ENCODE results near the gene CADPS.

CADPS gene

DNA sequence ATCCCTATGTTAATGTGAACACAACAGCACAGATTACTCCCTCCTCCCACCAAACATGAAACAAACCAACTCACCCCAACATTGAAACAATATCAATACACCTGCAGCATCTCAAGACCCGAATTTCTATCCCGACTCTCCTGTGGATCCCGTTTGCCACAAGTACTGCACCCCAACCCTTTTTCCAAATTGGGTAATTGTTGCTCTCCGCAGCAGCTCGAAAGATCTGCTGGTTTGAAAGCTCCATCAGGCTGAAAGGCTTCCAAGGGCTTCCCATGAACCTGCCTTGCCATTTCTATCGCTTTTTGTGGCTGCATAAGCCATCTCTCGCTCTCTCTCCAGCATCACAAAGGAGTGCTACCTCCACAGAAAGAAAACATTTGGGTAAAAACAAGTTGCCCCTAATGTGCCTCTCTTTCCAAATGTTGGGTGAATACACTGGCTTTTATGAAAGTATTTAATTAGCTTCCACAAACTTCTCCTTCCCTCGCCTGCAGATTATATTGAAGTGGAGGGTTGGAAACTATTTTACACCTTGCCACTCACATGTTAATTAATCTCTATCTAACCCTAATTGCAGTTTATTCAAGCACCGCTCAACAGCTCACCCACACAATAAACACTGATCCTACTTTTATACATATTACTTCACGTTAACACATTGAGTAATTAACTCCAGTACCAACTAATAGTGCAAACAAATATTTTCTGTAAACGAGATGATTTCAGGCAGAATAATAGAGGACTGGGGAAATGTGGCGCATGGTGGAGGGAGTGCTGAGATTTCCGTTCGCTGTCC, 499.4 kb downstream of the CADPS start:
- no peak for DNase-seq (ENCODE audit: low read depth, low spot score)

DNA sequence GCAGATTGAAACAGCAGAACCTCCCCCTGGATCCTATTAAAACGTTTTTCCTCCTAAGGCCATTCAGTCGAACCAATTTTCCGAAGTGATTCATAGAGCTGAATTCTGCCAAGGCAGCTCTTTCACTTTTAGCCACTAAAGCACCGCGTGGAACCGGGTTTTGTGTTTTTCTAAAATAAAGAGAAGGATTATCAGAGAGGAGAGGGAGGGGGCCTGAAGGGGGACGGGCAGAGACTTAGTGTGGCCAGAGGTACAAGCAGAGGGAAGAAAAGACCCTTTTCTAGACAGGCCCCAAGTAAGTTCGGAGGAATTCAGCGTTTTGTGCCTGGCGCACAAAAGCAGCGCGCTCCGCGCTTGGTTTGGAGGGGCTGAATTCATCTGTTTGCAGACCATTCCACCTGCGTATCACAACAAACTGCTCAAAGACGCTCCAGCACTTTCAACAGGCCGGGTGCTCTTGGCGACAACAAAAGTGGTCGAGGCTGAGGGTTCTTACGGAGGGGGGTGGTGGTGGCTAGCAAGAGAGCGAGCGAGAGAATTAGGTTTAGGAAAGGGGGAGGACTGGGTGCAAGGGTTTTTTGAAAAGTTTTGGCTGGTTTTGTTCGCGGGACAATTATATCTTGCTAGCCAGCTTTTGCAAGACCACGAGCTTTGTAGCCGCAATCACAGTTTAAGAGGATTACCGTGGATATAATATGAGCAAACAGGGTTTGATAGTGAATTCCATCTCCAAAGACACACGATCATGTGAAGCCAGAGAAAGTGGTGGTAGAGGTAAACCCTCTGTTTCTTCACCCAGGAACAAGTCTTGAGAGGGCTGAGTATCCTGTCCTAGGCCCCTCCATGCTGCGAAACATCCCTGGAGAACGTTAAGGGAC, 500.6 kb downstream of the CADPS start:
- DNase-seq (ENCODE audit: low read depth, low spot score): no peak

DNA sequence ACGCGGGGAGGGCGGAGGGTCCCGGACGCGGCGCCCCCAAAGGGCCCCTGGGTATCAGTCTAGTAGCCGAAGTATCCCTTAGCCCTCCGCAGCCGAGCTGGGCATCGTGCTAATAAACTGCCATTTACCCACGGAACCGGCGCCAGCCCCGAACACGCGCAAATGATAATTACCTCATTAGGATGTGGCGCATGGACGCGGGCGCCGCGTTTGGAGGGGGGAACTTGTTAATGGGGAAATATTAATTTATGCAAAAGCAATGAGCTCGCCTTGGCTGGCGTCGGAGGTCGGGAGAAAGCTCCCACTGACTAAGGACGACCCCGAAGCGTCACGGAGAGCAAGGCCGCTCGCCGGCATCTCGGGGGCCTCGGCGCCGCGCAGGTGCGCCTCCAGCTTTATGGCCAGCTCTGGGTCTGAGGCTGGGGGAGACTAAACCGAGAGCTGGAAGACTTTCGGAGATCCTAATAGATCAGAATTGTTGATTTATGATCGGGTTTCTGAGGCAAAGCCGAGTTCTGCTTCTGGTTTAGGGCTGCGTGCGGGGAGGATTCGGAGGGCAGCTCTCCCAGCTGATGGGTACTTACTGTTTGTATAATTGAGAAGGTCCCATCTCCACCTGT, 501.4 kb downstream of the CADPS start:
- DNase-seq (ENCODE audit: low read depth, low spot score): no peak

DNA sequence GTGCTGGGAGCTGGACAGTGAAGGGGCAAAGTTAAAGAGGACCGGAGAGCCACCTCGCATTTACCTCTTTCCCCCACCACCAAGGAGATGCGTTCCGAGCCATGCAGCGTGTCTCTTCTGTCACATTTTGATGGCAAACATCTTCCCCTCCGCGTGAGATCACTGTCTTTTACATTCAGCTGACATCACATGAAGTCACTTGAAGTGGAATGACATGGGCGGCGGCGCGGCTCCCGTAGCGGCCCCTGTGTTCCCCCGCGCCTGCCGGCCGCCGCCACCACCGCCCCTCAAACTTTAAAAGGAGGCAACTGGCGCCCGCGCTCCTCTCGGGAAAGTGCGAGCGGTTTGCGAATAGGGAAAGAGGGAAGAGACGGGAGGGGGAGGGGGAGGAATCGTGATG, 502.0 kb downstream of the CADPS start, which contains the start of gene FEZF2:
Gene FEZF2, minus strand, starts transcription at position 336 of the 400 bp plus-strand sequence. CDS start 682 bp downstream, outside the sequence.
- no peak for DNase-seq (ENCODE audit: low read depth, low spot score)

DNA sequence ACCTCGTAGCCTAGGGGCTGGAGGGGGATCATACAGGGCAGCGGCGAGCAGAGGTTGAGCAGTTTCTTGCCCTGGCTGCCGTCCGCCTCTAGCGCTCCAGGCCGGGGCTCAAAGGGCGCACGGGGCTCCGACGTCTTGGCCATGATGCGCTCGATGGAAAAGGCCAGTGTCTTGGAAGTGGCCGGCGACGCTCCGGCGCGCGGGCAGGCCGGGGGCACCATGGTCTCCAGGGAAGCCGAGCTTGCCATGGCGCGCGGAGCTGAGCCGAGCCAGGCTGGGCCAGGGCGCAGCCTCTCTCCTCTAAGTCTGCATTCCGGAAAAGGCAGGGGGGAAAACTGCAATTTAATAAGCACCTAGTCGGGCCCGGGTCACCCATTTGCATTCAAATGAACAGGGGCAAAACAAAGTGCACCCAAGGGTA, 502.6 kb downstream of the CADPS start:
- no peak for DNase-seq (ENCODE audit: low read depth, low spot score)

DNA sequence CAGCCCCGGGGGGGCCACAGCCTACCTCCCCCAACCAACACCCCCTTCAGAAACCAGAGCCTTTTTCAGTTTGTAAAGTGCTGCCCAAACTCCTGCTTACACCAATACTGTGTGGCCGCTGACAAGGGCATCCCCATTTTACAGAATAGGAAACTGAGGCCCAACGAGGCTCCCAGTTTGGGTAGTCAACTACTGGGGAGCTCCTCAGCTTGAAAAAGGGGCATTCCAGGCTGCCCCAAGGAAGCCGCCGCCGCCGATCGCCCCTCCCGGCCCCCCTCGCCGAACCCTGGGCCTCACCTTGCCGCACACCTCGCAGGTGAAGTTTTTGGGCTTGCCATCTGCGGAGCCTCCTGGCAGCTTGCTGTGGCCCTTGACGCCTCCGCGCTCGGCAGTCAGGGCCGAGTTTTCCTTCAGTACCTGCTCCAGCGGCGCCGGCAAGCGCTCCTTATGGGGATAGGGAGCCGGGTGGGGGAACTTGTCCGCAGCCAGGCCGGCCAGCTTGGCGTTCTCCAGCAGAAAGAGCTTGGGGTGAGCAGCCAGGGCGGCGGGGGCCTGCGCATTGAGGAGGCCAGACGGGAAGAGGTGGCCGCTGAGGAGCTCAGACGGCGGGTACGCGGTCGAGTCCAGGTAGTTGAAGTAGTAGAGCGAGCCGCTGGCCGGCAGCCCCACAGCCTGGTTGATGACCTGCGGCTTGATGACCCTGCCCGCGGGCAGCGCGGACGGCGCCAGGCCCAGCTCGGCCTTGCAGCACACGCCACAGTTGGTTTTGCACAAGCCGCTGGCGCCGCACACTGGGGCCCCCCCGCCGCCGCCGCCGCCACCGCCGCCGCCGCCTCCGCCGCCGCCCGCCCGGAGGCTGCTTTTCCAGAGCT, 503.3 kb downstream of the CADPS start:
- no peak for DNase-seq (ENCODE audit: low read depth, low spot score)

DNA sequence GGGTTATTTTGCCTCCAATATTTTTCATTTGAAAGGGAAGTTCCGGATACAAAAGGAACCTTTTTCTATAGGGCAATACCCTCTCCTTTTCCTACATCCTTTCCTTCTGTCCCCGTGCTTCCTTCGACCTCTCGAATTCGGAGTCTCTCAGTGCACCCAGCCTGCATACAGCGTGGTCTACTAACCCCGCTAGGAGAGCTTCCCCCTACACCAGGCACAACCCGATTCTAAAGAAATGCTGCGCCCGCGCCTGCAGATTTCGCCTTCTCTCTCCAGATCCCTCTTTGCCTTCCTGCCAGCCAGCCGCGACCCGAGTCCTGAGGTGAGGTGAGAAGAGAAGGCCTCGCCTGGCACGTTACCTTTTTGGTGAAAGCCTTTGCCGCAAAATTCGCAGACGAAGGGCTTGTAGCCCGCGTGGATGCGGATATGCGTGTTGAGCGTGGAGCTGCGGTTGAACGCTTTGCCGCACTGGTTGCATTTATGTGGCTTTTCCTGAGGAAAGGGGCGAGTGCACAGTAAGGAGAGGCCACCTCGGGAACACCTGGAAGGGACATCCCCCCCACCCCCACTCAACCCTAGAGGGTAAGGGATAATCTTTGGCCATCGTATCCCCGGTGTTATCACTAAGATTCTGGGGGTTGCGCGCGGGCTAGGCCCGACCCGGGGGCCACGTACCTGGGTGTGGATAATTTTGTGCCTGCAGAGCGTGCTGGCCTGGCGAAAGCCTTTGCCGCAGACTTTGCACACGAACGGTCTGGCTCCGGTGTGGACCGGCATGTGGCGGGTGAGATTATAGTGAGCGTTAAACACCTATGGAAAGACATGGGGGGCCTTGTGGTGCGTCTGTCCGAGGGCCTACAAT, 504.1 kb downstream of the CADPS start:
- no peak for DNase-seq (ENCODE audit: low read depth, low spot score)

DNA sequence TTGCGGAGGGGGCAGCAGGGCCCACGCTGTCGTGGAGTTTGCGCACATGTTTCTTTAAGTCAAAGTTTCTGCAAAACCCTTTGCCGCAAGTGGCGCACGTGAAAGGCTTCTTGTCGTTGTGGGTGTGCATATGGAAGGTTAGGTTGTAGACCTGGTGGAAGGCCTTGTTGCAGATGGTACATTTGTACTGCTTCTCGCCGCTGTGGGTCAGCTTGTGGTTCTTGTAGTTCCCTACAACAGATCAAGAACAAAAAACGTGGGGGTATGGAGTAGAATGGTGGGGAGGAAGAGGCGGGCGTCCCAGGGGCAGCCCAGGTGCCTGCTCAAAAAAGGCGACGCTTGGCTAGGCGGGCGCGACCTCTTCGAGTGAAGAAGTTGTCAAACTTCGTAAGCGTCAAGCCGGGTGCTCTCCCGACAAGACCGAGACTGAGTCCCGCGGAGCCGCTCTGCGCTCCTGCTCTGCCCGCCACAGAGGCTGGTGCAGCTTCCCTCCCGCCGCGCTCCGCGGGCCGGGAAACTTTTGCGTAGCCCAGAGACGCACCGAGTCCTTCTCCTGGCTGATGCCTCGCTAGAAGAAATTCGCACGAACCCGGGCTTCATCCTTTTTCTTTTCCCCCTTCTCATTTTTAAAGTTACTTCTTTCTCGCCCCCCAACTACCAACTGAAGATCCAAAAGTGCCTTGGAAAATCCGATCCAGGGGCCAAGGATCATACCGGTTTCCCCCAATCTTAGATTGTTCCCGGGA, 504.9 kb downstream of the CADPS start:
- DNase-seq (ENCODE audit: low read depth, low spot score): no peak

DNA sequence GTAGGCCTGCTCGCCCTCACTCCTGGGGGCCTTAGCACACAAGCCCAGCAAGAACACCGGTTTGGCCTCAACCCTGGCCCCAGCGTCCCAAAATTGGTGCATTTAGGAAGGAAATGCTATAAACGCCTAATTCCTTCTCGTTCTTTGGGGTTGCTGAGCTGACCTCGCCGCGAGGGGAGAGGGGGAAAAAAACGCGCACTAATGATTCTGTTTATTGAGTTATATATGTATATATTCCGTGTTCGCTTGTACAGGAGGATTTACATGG, 505.8 kb downstream of the CADPS start:
- DNase-seq (ENCODE audit: low read depth, low spot score): no peak

DNA sequence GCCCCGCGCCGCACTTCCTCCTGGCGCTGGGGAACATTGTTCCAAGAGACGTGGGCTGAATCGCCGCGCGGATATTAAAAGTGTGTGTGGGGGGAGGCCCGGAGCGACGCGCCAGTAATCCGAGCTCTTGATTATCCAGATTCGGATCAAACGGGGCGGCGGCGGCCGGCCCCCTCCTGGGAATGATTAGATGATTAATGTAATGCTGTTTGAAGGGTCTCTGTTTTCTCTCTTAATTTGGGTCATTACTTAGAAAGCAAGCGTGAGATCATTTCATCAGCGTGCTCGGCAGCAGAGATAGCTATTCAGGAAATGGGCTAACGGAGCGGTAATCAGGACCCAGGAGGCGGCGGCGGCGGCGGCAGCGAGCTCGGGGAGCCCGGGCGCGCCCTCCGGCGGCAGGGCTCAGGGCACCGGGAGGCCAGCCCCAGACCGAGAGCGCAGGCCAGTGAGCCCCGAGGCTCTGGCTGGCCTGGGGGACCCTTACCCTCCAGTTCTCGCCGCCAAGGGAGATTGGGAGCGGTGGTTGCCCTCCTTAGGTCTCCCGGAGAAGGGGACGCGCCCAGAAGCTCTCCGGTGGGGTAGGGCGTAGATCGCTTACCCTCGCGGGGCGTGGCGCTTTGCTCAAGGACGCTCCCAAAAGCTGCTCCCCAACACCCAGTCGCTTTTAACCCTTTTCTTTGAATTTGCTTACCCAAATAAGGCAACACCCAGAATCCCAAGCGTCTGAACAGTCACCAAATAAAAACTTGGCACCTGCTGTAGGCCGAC, 506.3 kb downstream of the CADPS start:
- DNase-seq (ENCODE audit: low read depth, low spot score): no peak

DNA sequence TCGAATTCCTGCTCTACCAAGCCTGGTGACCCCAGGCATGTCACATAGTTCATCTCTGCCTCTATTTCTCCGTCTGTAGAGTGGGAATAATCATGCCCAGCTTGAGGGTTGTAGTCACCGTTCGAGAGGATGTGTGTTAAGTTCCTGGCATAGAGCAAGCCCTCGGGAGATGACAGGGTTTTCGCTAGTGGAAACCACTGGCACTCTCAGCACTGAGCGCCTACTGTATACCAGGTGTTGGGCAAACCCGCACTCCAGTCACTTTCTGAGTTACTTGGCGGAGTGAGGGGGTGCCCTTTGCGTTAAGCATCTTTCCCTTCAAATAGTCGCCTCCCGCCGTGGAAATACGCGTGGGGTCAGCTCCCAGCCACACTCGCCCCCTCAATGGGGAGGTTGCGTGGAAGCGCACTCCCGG, 506.9 kb downstream of the CADPS start:
- DNase-seq (ENCODE audit: low read depth, low spot score): no peak

DNA sequence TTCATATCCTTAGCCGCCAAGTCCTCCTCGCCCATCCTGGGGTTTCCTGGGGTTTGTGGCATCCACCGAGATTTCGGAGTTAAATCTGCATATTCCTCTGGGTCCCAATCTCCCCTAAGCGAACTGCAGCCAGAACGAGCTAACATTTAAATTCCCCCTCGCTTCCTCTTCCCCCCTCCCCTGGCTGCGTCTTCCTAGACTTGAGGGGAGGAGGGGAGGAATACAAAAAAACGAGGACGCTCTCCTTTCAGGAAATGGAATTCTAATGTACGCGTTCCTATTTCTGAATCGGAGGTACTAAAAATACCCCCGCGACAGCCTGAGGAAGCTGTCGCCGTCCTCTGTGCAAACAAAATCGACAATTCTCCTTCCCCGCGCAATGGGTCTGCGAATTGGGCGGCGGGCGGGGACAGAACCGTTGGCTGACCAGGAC, 507.4 kb downstream of the CADPS start:
- no peak for DNase-seq (ENCODE audit: low read depth, low spot score)

DNA sequence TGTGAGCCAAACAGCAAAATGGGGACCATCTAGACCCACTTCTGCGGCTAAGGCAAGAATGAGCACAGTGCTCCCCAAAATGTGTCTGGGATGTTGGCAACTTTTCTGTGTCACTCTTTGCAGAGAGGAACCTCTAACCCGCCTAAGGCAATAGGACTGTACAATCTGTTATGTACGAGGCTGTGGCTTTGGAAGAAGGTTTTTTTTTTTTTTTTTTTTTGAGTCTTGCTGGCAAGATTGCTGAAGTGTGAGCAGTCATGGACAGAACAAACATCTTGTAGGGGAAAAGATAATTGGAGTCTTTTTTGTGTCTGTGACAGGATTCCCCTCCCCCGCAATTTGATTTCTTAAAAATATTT, 509.1 kb downstream of the CADPS start:
- DNase-seq (ENCODE audit: low read depth, low spot score): no peak

DNA sequence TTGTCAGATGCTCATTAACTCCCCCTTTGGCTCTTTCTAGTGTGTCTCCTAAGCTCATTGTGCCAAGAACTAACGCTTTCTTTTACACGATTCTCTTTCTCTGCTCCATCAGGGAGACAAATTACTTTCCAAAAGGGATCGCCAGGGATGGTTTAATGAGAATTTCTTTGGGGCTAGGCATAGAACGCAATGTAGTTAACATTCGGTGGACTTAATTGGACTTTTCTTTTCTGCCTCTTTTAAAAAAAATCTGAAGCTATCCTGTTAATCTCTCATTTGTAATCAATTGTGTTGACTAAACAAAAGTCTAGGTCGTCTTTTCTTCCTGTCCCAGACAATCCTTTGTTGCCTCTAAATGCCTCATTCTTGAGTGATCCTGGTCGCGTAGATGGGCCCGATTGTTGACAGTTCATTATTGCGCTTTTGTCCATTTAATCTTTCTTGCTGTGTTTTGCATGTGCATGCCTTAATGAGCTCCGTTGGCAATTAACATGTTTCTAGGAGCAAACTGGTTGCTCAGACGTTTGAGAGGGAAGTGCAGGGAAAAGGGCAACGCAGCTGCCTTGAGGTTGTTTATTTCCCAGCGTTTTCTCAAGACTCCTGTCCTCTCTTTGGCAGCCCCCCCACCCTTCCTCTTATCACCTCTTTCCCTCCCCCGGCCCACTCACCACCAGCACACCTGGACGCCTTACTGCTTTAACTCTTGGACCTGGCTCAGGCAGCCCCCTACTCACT, 509.7 kb downstream of the CADPS start:
- no peak for DNase-seq (ENCODE audit: low read depth, low spot score)

DNA sequence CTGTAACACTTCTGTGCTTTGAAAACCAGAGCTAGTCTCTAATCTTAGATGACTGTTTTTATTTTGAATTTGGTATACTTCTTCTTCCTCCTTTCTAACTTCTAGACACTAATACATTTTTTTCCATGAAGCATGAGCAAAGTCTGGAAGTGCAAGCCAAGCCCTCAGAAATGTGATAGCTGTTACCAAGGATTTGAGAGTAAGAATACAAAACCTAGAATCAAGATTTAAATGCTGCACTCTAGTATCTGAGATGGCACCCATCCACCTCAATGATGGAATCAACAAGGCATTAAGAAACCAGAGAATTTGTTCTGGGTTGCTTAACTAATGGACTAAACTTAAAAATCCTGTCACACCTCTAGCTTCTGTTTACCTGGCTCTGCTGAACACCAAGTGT, 511.0 kb downstream of the CADPS start:
- no peak for DNase-seq (ENCODE audit: low read depth, low spot score)

DNA sequence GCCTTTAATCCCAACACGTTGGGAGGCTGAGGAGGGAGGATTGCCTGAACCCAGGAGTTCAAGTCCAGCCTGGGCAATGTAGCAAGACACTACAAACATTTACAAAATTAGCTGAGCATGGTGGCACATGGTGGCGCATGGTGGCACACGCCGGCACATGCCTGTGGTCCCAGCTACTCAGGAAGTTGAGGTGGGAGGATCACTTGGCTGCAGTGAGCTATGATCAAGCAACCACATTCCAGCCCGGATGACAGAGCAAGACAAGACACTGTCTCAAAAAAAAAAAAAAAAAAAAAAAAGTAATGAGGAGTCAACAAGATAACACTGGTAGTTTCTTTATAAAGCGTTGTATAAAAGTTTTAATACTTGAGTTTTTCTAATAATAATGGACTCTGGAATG, 511.9 kb downstream of the CADPS start:
- no peak for DNase-seq (ENCODE audit: low read depth, low spot score)

DNA sequence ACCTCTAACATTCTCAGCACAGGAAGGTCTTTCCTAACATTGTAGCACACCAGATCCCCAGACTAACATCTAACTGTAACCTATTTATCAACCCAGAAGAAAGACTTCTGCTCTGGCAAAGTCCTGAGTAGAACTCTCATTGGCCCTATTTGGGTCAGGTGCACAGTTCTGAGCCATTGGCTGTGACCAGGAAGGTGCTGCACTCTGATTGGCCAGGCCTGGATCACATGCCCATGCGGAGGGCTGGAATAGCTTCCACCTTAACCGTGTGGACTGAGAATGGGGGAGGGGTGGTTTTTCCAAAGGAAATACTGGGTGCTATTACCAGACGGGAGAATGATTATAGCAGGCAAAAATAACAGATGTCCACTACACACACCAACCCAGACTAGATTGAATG, 513.4 kb downstream of the CADPS start:
- no peak for DNase-seq (ENCODE audit: low read depth, low spot score)

DNA sequence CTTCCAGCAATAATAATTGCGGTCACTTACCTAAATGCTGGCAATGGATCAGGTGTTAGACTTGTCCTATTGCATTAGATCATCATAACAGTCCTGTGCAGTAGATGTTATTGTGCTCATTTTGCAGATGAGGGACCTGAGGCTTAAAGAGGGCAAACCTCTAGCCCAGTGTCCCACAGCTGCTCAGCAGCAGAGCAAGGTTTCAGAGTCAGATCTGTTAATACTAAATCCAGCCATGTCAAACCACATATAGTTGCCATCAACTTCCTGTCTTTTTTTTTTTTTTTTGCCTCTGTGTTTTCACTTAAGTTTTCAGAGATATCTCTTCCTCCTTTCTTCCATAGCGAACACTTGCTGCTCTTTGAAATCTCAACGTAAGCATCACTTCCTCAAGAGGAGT, 514.0 kb downstream of the CADPS start:
- DNase-seq (ENCODE audit: low read depth, low spot score): no peak
